Activated CD4-positive, alpha-beta T cell treated with anti-CD3 and anti-CD28 coated beads, Interleukin-2, amount 50 U/mL, for 16 hours (primary cell): ENCODE data around the gene ARHGEF25.
"Not testable (repeated sequence)": the region's sequence is repeated elsewhere in the genome, so short reads cannot be mapped to it uniquely, and the experiment has no call there.

Source experiments
- DNase-seq: peaks from one replicate; pipeline ENCODE4 v3.0.0-alpha.2; 2020

ARHGEF25 gene

GRCh38 chr12:57638096-57638495 lies 26.9 kb downstream of the ARHGEF25 start:
- no peak for DNase-seq

- DNase-seq: no peak
Observed at GRCh38 chr12:57640175-57641042, 29.2 kb downstream of the ARHGEF25 start.

- no peak for DNase-seq
Observed at GRCh38 chr12:57641699-57642442, 30.6 kb downstream of the ARHGEF25 start.

GRCh38 chr12:57645990-57646658 lies 34.9 kb downstream of the ARHGEF25 start:
- not testable (repeated sequence) for DNase-seq

DNA sequence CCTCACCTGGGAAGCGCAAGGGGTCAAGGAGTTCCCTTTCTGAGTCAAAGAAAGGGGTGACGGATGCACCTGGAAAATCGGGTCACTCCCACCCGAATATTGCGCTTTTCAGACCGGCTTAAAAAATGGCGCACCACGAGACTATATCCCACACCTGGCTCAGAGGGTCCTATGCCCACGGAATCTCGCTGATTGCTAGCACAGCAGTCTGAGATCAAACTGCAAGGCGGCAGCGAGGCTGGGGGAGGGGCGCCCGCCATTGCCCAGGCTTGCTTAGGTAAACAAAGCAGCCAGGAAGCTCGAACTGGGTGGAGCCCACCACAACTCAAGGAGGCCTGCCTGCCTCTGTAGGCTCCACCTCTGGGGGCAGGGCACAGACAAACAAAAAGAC lies 35.4 kb downstream of the ARHGEF25 start:
- not testable (repeated sequence) for DNase-seq

DNA sequence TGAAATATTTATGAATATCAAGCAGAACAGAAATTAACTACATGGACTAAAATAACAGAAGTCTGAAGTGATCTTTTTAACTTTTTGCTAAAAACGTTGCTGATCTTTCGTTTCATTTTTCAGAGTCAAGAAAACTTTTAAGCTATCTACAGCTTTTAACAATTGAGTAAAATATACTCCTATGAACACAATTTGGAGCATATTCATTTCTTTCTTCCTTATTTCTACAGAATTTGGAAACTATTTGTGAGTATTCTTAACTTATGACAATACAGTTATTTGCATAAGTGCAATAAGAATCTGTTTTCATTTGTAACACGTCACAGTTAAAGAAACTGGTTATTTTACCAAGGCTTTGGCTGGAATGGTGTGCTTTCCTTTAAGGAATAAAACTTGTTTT lies 42.8 kb downstream of the ARHGEF25 start:
- no peak for DNase-seq

DNA sequence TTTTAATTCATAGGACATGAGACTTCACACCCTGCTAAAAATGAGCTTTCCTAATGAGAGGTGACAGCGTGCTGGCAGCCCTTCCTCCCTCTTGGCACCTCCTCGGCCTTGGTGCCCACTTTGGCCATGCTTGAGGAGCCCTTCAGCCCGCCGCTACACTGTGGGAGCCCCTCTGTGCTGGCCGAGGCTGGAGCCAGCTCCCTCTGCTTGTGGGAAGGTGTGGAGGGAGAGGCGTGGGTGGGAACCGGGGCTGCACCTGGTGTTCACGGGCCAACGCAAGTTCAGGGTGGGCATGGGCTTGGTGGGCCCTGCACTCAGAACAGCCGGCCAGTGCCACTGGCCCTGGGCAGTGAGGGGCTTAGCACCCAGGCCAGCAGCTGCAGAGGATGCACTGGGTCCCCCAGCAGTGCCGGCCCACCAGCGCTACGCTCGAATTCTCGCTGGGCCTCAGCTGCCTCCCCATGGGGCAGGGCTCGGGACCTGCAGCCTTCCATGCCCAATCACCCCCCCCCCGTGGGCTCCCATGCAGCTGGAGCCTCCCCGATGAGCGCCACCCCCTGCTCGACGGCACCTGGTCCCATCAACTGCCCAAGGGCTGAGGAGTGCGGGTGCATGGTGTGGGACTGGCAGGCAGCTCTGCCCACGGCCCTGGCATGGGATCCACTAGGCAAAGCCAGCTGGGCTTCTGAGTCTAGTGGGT lies 44.5 kb downstream of the ARHGEF25 start:
- DNase-seq: no peak

GRCh38 chr12:57656408-57656807 lies 45.2 kb downstream of the ARHGEF25 start:
- not testable (repeated sequence) for DNase-seq

DNA sequence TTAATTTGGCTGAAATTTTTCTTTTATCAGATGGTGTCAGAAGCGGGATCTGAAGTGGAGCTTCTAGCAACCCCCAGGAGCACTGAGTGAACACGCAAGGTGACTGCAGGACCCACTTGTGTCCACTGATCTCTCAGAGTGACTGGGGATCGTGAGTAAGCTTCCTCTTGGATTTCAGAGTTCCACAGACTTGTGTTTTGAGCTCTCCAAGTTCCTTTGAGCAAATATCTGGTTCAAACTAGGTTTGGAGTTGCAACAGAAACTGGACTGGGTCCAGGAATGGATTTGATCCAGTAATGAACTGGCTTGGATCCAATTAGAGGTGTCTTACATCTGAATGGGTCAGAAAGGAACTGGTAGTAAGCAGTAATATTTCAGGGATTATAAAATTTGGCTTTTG lies 46.5 kb downstream of the ARHGEF25 start:
- DNase-seq: no peak

GRCh38 chr12:57658890-57659289 lies 47.7 kb downstream of the ARHGEF25 start:
- no peak for DNase-seq

DNA sequence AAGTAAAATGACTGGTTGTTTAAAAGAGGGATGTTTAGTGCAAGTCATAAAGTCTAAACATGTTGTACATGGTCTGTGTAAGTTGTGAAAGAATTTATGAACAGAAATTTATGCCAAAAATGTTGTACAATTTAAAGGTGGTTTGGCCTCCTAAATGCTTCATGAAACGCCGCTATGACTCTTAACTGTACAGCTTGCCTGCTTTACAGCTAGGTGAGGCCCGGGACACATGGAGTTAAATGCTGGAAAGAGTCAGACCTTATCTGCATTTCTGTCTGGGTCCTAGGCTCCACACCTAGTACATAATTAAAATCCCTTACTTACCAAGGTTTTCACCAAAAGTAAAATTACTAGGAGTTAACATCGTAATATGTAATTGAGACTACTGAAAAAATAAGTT lies 50.1 kb downstream of the ARHGEF25 start:
- DNase-seq: no peak

GRCh38 chr12:57665066-57665820 lies 54.0 kb downstream of the ARHGEF25 start:
- not testable (repeated sequence) for DNase-seq
